Gastrocnemius medialis (tissue), 4 donors: ENCODE measurements around the gene NPHS2. TPM values are rescaled to one million over a fixed set of nuclear protein-coding genes. Genes with fewer than 3 reads are reported as not detected.

Experiments used
- ATAC-seq, 2 donors: fragments of 150-250 bp; one replicate each; pipeline ENCODE4 v1.9.1; 2016
- DNase-seq, 2 donors: peaks; one replicate each; pipeline ENCODE4 v3.0.0-alpha.2; 2019
- H3K27ac ChIP-seq, 4 donors: fragments of 200-600 bp; sonication (generic); 1 replicate in 1 of 4; 2 replicates in 3 of 4; pipeline ENCODE4 v1.5.1; 2016 to 2018; ENCODE audit warnings: mild to moderate bottlenecking in 2 of 4, moderate library complexity in 1 of 4
- H3K27me3 ChIP-seq, 3 donors: fragments of 200-600 bp; sonication (generic) in 2 of 3; 1 replicate in 1 of 3; 2 replicates in 2 of 3; pipeline versions ENCODE4 v1.5.1 to v1.6.0; 2016 to 2019; ENCODE audit warnings: mild to moderate bottlenecking in 1 of 3, moderate library complexity in 1 of 3
- H3K36me3 ChIP-seq, 2 donors: fragments of 200-600 bp; sonication (generic) in 1 of 2; one replicate each; pipeline ENCODE4 v1.5.1; 2017 to 2018
- H3K4me1 ChIP-seq, 2 donors: fragments of 200-600 bp; sonication (generic) in 1 of 2; one replicate each; pipeline ENCODE4 v1.5.1; 2016 to 2017; ENCODE audit warnings: mild to moderate bottlenecking in 2 of 2
- H3K4me3 ChIP-seq, 4 donors: fragments of 200-600 bp; sonication (generic) in 3 of 4; 1 replicate in 1 of 4; 2 replicates in 3 of 4; pipeline ENCODE4 v1.5.1; 2016 to 2019; ENCODE audit warnings: mild to moderate bottlenecking in 2 of 4
- H3K9me3 ChIP-seq, 3 donors: fragments of 200-600 bp; sonication (generic) in 2 of 3; 1 replicate in 1 of 3; 2 replicates in 2 of 3; pipeline ENCODE4 v1.5.1; 2016 to 2019
- CTCF ChIP-seq, 5 experiments: fragments of 450-650 bp in 3 of 5; fragments of 200-600 bp in 2 of 5; sonication (generic) in 2 of 5; IDR thresholded peaks in 4 of 5; conservative IDR thresholded peaks in 1 of 5; 1 replicate in 4 of 5; 2 replicates in 1 of 5; pipeline ENCODE4 v1.5.1; 2016 to 2019; ENCODE audit warnings: antibody characterized with exemption in 5 of 5, mild to moderate bottlenecking in 3 of 5, moderate library complexity in 3 of 5
- POLR2A ChIP-seq, 2 donors: fragments of 450-650 bp; IDR thresholded peaks; one replicate each; pipeline ENCODE4 v1.6.1; 2017; ENCODE audit warnings: antibody characterized with exemption in 2 of 2, mild to moderate bottlenecking in 2 of 2, moderate library complexity in 2 of 2
- in situ Hi-C, 4 donors: fragments of 200-750 bp; cut with MboI; loops; one replicate each; pipeline versions ENCODE4 v1.15.0 to v1.8.0; 2017; ENCODE audit warnings: low sequenced_read_pairs in 4 of 4
- intact Hi-C: fragments of 100-400 bp; cut with DNase I; formaldehyde crosslinking; loops from one replicate; pipeline ENCODE4 v1.15.1; 2023; ENCODE audit warnings: low total_unique reads
- total RNA-seq, 4 donors: library from RNA; depleted of rRNA; stranded (reverse); fragments of >200 nt; gene quantifications; one replicate each; pipeline versions ENCODE4 v1.1.0 to v1.2.3, GENCODE V29; 2016

NPHS2 gene
- total RNA-seq, 4 donors from 2014 or later, result not detected

- H3K27ac ChIP-seq, result no peak overlapping the region
- H3K4me3 ChIP-seq, result no peak overlapping the region
- no peak for TF ChIP-seq CTCF (IDR thresholded peaks at IDR 0.05 in 4 of 5, conservative IDR thresholded peaks at IDR 0.05 in 1 of 5)
- no peak for TF ChIP-seq POLR2A (IDR thresholded peaks at IDR 0.05)
- no peak for ATAC-seq
- in situ Hi-C loops, result no loop called here
- no peak for DNase-seq
- peaks cover 0 to 17% (median 6%) of the 10 kb centered on the region in 3 donors for H3K27me3 ChIP-seq
- H3K36me3 ChIP-seq, result no peaks in the 10 kb centered on the region
- intact Hi-C loops, result no loop called here
- H3K4me1 ChIP-seq, result no peaks in the 10 kb centered on the region
- H3K9me3 ChIP-seq, result no peaks in the 10 kb centered on the region
These were observed 8.1 kb upstream of the NPHS2 start for GRCh38 chr1:179583771-179584320.

GRCh38 chr1:179576509-179576908 lies 761 bp upstream of the NPHS2 start:
- in situ Hi-C loops (no loop called here), intact Hi-C loops (no loop called here)
- peaks cover 19 to 28% (median 20%) of the 10 kb centered on the region in 3 donors for H3K27me3 ChIP-seq
- H3K27ac ChIP-seq, result no peak overlapping the region
- ATAC-seq (no peak), DNase-seq (no peak)
- TF ChIP-seq POLR2A (IDR thresholded peaks at IDR 0.05) (no peak), CTCF (IDR thresholded peaks at IDR 0.05 in 4 of 5, conservative IDR thresholded peaks at IDR 0.05 in 1 of 5) (no peak)
- no peaks in the 10 kb centered on the region for H3K4me1 ChIP-seq
- H3K4me3 ChIP-seq, result no peak overlapping the region
- H3K36me3 ChIP-seq, result no peaks in the 10 kb centered on the region
- H3K9me3 ChIP-seq, result no peaks in the 10 kb centered on the region

- in situ Hi-C loops (no loop called here), intact Hi-C loops (no loop called here)
- TF ChIP-seq CTCF (IDR thresholded peaks at IDR 0.05 in 4 of 5, conservative IDR thresholded peaks at IDR 0.05 in 1 of 5) (no peak), POLR2A (IDR thresholded peaks at IDR 0.05) (no peak)
- Histone ChIP-seq H3K4me1 (no peaks in the 10 kb centered on the region), H3K27me3 (no peaks in the 10 kb centered on the region), H3K27ac (no peak overlapping the region), H3K9me3 (no peaks in the 10 kb centered on the region), H3K36me3 (no peaks in the 10 kb centered on the region), H3K4me3 (no peak overlapping the region)
- no peak for ATAC-seq
- DNase-seq, result no peak
These were observed 17.7 kb downstream of the NPHS2 start for GRCh38 chr1:179558078-179558477.

- DNase-seq, result no peak
- no peaks in the 10 kb centered on the region for H3K36me3 ChIP-seq
- no peak for TF ChIP-seq POLR2A (IDR thresholded peaks at IDR 0.05)
- no peak for TF ChIP-seq CTCF (IDR thresholded peaks at IDR 0.05 in 4 of 5, conservative IDR thresholded peaks at IDR 0.05 in 1 of 5)
- H3K4me1 ChIP-seq, result no peaks in the 10 kb centered on the region
- H3K9me3 ChIP-seq, result no peaks in the 10 kb centered on the region
- H3K27me3 ChIP-seq, result no peaks in the 10 kb centered on the region
- ATAC-seq, result no peak
- intact Hi-C loops (no loop called here), in situ Hi-C loops (no loop called here)
- H3K27ac ChIP-seq, result no peak overlapping the region
- no peak overlapping the region for H3K4me3 ChIP-seq
These were observed 21.3 kb downstream of the NPHS2 start for GRCh38 chr1:179554427-179554826.
